A549 treated with CORT108297 at 1 μM for 4 hours (cell line): ENCODE results near the gene RNF39. TPM values are rescaled to one million over a fixed set of nuclear protein-coding genes. Genes with fewer than 3 reads are reported as not detected.

Experiments used
- total RNA-seq: library from RNA; stranded (reverse); fragments of 200-300 nt; extraction: Qiagen RNA extraction; gene quantifications from 5 replicates; pipeline ENCODE4 v1.2.3, GENCODE V29; 2022

Gene RNF39, protein sequence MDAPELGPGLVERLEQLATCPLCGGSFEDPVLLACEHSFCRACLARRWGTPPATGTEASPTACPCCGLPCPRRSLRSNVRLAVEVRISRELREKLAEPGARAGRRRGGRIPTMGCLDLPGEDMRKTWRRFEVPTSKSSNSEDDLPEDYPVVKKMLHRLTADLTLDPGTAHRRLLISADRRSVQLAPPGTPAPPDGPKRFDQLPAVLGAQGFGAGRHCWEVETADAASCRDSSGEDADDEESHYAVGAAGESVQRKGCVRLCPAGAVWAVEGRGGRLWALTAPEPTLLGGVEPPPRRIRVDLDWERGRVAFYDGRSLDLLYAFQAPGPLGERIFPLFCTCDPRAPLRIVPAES
- total RNA-seq, result 0.03 to 0.07 TPM (median 0.05 TPM) in 3 of 5 replicates, not detected in the others

DNA sequence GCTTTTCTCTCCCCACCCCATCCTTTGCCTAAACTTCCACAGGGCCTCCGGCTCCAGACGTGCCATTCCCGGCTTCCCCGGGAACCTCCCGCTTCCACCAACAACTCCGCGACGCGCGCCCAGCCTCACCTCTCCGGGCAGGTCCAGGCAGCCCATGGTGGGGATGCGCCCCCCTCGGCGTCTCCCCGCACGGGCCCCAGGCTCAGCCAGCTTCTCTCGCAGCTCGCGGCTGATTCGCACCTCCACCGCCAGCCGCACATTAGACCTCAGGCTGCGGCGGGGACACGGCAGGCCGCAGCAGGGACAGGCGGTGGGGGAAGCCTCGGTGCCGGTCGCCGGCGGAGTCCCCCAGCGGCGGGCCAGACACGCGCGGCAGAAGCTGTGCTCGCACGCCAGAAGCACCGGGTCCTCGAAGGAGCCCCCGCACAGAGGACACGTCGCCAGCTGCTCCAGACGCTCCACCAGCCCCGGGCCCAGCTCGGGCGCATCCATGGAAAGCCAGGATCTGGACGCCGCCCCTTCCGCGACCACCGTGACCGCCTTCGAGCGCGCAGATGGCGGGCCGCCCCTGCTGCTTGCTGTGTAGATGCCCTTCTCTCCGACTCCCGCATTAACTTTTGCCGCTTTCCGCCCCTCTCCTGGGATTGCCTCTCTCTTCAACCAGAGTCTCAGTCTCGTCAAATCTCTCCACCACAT is at the start of gene RNF39:
RNF39 (minus strand) TSS at position 676 of the 696 bp plus-strand sequence; CDS start at position 492, 184 bp downstream.

GRCh38 chr6:30113003-30113759 is 37.6 kb upstream of the RNF39 start, which contains the start of gene TRIM31:
TSS of gene TRIM31 (minus strand) at chr6:30113090. CDS start at chr6:30112805, 285 bp downstream.

DNA sequence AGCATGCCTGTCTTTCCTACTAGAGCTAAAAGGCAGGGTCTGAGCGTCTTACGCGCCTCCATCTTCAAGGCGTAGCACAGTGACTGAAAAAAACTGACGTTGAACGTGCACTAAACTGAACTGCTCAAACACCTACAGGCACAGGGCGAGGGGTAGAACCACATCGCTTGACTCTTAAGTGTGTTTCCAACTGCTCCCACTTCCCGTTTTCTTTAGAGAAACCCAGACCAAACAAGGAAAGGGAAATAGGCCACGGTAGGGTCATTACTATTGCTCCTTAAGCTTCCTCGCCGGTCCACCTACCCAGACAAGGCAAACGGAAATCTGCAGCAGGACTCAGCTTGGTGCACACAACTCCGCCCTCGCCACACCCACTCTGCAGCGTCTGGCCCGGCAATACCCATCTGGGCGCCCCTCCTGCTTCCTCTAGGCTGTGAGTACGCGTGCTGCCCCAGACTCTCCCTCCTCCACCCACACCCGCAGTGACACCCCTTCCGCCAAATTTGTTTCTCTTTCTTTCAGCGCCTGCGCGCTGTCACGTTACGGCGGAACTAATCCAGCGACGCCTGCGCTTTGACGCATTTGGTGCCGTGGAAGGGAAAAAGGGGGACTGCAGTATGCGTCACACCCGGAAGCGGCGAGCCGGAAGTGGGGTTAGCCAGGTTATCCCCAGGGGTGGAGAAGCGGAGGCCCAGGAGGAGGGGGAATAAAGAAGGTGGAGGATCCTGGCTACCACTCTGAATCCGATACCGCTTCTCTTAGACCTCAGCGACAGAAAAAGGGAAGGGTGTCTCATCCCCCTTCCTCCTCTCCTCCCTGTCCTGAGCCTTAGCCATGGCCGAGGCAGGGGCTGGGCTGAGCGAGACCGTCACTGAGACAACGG is 8.8 kb downstream of the RNF39 start, which contains the start of gene PPP1R11:
PPP1R11 (plus strand) TSS at position 622 of the 883 bp plus-strand sequence; CDS start at position 835, 213 bp downstream.

DNA sequence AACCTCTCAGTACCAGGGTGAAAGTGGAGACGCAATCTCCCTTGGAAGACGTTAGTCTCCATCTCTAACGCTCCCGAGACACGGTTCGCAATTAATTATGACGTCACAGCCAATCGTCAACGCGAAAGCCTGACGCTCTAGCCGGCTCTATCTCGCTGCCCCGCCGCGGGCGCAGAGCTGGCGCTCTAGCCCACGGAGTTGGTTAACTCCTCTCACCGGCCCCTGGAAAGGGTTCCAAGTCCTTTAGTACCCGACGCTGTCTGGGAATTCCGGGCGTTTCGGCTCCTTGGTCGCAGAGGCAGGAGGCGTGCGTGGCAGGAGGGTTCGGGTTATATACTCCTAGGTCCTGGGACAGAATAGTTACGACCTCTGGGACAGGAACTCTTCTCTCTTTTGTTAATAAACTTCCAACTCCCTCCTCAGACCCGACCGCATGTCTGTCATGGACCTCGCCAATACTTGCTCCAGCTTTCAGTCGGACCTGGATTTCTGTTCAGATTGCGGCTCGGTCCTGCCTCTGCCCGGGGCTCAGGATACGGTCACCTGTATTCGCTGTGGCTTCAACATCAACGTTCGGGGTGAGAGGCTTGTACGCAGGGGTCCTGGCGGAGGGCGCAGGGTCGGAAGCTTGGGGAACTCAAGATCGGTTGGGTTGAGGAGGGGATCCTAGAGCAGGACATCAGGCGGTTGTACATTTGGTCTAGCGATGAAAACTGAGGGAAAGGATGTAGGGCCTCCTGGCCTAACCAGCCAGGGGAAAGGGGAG is 14.3 kb downstream of the RNF39 start, which contains the start of gene POLR1H:
POLR1H (plus strand) TSS at position 174 of the 766 bp plus-strand sequence; CDS start at position 434, 260 bp downstream.

Other genes starting within 250 kb of the RNF39 start
- gene HLA-G, start 247.9 kb downstream of the RNF39 start, total RNA-seq, result 0.16 TPM in 1 of 5 replicates, not detected in the others
- gene HLA-A, start 133.2 kb downstream of the RNF39 start, total RNA-seq, result 118 to 157 TPM (median 147 TPM) in 5 replicates
- gene POLR1H, start 14.5 kb downstream of the RNF39 start, total RNA-seq, result 28.6 to 35.6 TPM (median 34.6 TPM) in 5 replicates
- gene PPP1R11, start 8.6 kb downstream of the RNF39 start, total RNA-seq, result 41.2 to 43.7 TPM (median 42.1 TPM) in 5 replicates
- 1.0 to 1.8 TPM (median 1.3 TPM) in 5 replicates for gene TRIM31, start 37.3 kb upstream of the RNF39 start, total RNA-seq
- not detected in 5 replicates for gene TRIM40, start 60.4 kb upstream of the RNF39 start, total RNA-seq
- 0.02 TPM in 1 of 5 replicates, not detected in the others for gene TRIM10, start 85.4 kb upstream of the RNF39 start, total RNA-seq
- 0.08 to 0.09 TPM in 2 of 5 replicates, not detected in the others for gene TRIM15, start 87.8 kb upstream of the RNF39 start, total RNA-seq
- 24.1 to 27.1 TPM (median 25.8 TPM) in 5 replicates for gene TRIM26, start 137.6 kb upstream of the RNF39 start, total RNA-seq